Adipocyte (in vitro differentiated cells): Measurements from ENCODE around the gene HOXD3.

Experiments
- DNase-seq: peaks from one replicate; pipeline ENCODE4 v3.0.0-alpha.2; 2015; ENCODE audit warnings: low read depth
- H3K27me3 ChIP-seq: replicated peaks from 2 replicates; pipeline ENCODE4 v1.7.0; 2013; ENCODE audit warnings: mild to moderate bottlenecking, low read length, moderate library complexity; ENCODE audit not compliant: control insufficient read depth, insufficient read depth
- H3K36me3 ChIP-seq: 2 replicates; pipeline ENCODE4 v1.7.0; 2013; ENCODE audit warnings: low read length, mild to moderate bottlenecking, moderate library complexity; ENCODE audit not compliant: control insufficient read depth, insufficient read depth, severe bottlenecking
- H3K4me1 ChIP-seq: 2 replicates; pipeline ENCODE4 v1.7.0; 2013; ENCODE audit warnings: mild to moderate bottlenecking, low read length, moderate library complexity; ENCODE audit not compliant: control insufficient read depth, insufficient read depth
- H3K4me3 ChIP-seq: 2 replicates; pipeline ENCODE4 v1.7.0; 2013; ENCODE audit warnings: mild to moderate bottlenecking, low read length, moderate library complexity
- H3K9ac ChIP-seq: 2 replicates; pipeline ENCODE4 v1.7.0; 2013; ENCODE audit warnings: mild to moderate bottlenecking, low read length, moderate library complexity
- H3K9me3 ChIP-seq: 2 replicates; pipeline ENCODE4 v1.7.0; 2013; ENCODE audit warnings: mild to moderate bottlenecking, low read length, moderate library complexity; ENCODE audit not compliant: control insufficient read depth

Gene HOXD3

GRCh38 chr2:176164201-176164600 lies 7.1 kb downstream of the HOXD3 start:
- Histone ChIP-seq H3K4me3 (no peak overlapping the region), H3K4me1 (peaks cover 9% of the 10 kb centered on the region)

GRCh38 chr2:176164611-176165369 lies 7.7 kb downstream of the HOXD3 start:
- Histone ChIP-seq H3K36me3 (no peaks in the 10 kb centered on the region), H3K9ac (no peak overlapping the region), H3K4me1 (peaks cover 9% of the 10 kb centered on the region), H3K4me3 (no peak overlapping the region), H3K27me3 (no peaks in the 10 kb centered on the region), H3K9me3 (no peaks in the 10 kb centered on the region)
- DNase-seq, result no peak

More at GRCh38 chr2:176164201-176164600, 7.1 kb downstream of the HOXD3 start:
- Histone ChIP-seq H3K36me3 (no peaks in the 10 kb centered on the region), H3K9ac (no peak overlapping the region), H3K27me3 (no peaks in the 10 kb centered on the region), H3K9me3 (no peaks in the 10 kb centered on the region)
- no peak for DNase-seq

- H3K27me3 ChIP-seq, result no peaks in the 10 kb centered on the region
Observed at GRCh38 chr2:176165370-176166050, 8.4 kb downstream of the HOXD3 start.

GRCh38 chr2:176166272-176166671 lies 9.2 kb downstream of the HOXD3 start:
- H3K36me3 ChIP-seq, result no peaks in the 10 kb centered on the region
- H3K4me1 ChIP-seq, result peaks cover 9% of the 10 kb centered on the region
- no peaks in the 10 kb centered on the region for H3K9me3 ChIP-seq
- H3K4me3 ChIP-seq, result no peak overlapping the region
- no peak overlapping the region for H3K9ac ChIP-seq
- H3K27me3 ChIP-seq, result no peaks in the 10 kb centered on the region
- DNase-seq, result no peak

More at GRCh38 chr2:176165370-176166050, 8.4 kb downstream of the HOXD3 start:
- no peaks in the 10 kb centered on the region for H3K9me3 ChIP-seq
- no peak overlapping the region for H3K9ac ChIP-seq
- peaks cover 9% of the 10 kb centered on the region for H3K4me1 ChIP-seq
- no peaks in the 10 kb centered on the region for H3K36me3 ChIP-seq
- no peak for DNase-seq
- H3K4me3 ChIP-seq, result no peak overlapping the region

GRCh38 chr2:176167398-176167797 lies 10.3 kb downstream of the HOXD3 start:
- Histone ChIP-seq H3K27me3 (no peaks in the 10 kb centered on the region), H3K9ac (no peak overlapping the region), H3K36me3 (no peaks in the 10 kb centered on the region), H3K4me1 (peaks cover 3% of the 10 kb centered on the region), H3K4me3 (no peak overlapping the region), H3K9me3 (no peaks in the 10 kb centered on the region)
- no peak for DNase-seq

GRCh38 chr2:176169181-176169580 lies 12.1 kb downstream of the HOXD3 start:
- H3K4me1 ChIP-seq, result peaks cover 6% of the 10 kb centered on the region
- DNase-seq, result no peak

GRCh38 chr2:176169711-176170110 lies 12.6 kb downstream of the HOXD3 start:
- no peak overlapping the region for H3K9ac ChIP-seq
- H3K36me3 ChIP-seq, result no peaks in the 10 kb centered on the region
- no peak for DNase-seq
- no peaks in the 10 kb centered on the region for H3K9me3 ChIP-seq
- peaks cover 10% of the 10 kb centered on the region for H3K4me1 ChIP-seq
- H3K4me3 ChIP-seq, result no peak overlapping the region
- no peaks in the 10 kb centered on the region for H3K27me3 ChIP-seq

More at GRCh38 chr2:176169181-176169580, 12.1 kb downstream of the HOXD3 start:
- no peaks in the 10 kb centered on the region for H3K36me3 ChIP-seq
- H3K9ac ChIP-seq, result no peak overlapping the region
- no peak overlapping the region for H3K4me3 ChIP-seq
- no peaks in the 10 kb centered on the region for H3K27me3 ChIP-seq
- no peaks in the 10 kb centered on the region for H3K9me3 ChIP-seq

- no peaks in the 10 kb centered on the region for H3K36me3 ChIP-seq
Observed at GRCh38 chr2:176170602-176171305, 13.6 kb downstream of the HOXD3 start.

GRCh38 chr2:176171351-176172006 lies 14.4 kb downstream of the HOXD3 start:
- H3K27me3 ChIP-seq, result no peaks in the 10 kb centered on the region
- H3K9me3 ChIP-seq, result no peaks in the 10 kb centered on the region
- no peak overlapping the region for H3K9ac ChIP-seq
- no peak overlapping the region for H3K4me3 ChIP-seq
- peaks cover 10% of the 10 kb centered on the region for H3K4me1 ChIP-seq
- no peak for DNase-seq
- H3K36me3 ChIP-seq, result no peaks in the 10 kb centered on the region

More at GRCh38 chr2:176170602-176171305, 13.6 kb downstream of the HOXD3 start:
- DNase-seq, result no peak
- H3K9ac ChIP-seq, result no peak overlapping the region
- no peaks in the 10 kb centered on the region for H3K27me3 ChIP-seq
- H3K9me3 ChIP-seq, result no peaks in the 10 kb centered on the region
- H3K4me1 ChIP-seq, result peaks cover 10% of the 10 kb centered on the region
- no peak overlapping the region for H3K4me3 ChIP-seq

GRCh38 chr2:176172007-176172894 lies 15.1 kb downstream of the HOXD3 start:
- Histone ChIP-seq H3K9me3 (no peaks in the 10 kb centered on the region), H3K9ac (no peak overlapping the region), H3K4me1 (peaks cover 10% of the 10 kb centered on the region), H3K4me3 (no peak overlapping the region), H3K27me3 (no peaks in the 10 kb centered on the region), H3K36me3 (no peaks in the 10 kb centered on the region)
- DNase-seq, result no peak
